ENCODE data around the gene BRSK1.

The BRSK1 gene

DNA sequence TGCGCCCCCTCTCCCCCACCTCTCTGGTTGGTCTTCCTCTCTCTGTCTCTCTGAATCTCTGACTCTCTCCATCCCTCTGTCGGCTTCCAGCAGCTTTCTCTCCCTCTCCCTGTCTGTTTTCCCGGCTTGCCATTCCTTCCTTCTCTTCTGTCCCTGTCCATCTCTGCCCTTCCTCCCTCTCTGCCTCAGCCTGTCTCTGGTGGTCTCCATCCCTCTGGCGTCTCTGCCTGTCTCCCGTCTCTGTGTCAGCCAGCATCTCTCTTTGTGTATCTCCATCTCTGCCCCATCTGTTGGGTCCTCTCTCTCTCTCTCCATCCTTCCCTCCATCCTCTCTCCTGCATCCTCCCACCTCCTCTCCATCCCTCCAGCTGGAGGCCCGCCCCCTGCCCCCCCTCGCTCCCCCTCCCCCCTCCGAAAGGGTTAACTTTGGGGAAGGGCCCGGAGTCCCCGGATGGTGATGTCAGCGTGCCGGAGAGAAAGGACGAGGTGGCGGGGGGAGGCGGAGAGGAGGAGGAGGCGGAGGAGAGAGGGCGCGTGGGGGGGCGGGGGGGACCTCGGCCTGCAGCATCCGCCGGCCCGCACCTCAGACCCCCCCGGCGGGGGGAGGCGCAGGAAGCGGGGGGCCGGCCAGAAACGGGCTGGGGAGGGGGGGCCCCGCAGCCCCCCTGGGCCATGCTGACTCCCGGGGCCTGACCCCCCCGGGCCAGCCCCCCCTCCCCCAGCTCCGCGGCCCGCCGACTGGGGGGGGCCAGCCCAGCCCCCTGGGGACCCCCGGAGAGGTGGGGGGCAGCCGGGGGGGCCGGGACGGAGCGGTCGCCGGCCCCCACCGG is at the start of gene BRSK1:
BRSK1 (plus strand) TSS at position 450 of the 830 bp plus-strand sequence. CDS start 446 bp downstream, outside the sequence.
- peak in 1 of 2 donors; percentile 24 for DNase-seq

DNA sequence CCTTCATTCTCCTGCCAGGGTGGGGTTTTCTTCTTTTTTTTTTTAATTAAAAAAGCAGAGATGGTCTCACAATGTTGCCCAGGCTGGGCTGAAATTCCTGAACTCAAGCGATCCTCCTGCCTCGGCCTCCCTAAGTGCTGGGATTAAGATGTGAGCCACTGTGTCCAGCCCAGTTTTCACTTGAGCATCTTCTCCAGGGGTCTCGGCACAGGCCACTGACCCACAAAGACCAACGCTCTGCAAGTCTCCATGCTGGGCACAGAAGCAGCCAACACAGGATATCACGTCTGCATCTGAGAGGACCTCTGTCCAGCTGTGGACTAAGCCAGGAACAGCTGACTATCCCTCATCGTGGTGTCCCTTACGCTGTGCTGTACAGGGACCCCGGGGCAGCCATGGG is 45.8 kb upstream of the BRSK1 start:
- DNase-seq = no peak

DNA sequence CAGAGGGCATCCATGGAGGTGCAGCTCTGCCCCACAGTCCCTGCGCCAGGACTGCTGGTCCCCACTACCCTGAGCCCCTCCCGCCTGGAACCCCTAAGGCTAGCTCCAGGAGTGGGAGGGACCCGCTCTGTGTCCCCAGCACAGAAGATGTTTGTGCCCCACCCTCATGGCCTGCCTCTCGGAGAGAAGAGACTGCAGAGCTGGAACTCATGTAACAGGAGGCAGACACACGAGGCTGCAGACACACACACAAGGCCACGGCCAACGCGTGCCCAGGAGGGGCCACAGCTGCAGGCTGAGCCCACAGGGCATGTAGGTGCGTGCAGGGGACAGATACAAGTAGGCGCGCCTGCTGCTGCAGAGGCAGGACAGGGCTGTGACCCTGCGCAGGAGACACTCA is 44.8 kb upstream of the BRSK1 start:
- no peak for DNase-seq

DNA sequence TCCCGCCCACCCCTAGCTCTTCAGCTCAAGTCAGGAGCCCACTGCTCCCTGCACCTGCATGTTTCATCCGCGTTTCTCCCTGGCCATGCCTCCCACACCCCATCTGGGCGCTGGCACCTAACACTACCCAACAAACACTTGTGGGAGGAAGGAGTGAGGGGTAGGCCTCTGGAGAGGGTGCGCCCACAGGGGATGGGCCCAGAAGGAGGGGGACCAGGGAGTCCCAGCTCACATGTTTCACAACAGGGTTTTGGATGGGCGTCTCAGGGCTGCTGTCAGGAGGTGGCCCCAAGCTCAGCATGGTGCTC is 43.1 kb upstream of the BRSK1 start:
- DNase-seq = no peak

DNA sequence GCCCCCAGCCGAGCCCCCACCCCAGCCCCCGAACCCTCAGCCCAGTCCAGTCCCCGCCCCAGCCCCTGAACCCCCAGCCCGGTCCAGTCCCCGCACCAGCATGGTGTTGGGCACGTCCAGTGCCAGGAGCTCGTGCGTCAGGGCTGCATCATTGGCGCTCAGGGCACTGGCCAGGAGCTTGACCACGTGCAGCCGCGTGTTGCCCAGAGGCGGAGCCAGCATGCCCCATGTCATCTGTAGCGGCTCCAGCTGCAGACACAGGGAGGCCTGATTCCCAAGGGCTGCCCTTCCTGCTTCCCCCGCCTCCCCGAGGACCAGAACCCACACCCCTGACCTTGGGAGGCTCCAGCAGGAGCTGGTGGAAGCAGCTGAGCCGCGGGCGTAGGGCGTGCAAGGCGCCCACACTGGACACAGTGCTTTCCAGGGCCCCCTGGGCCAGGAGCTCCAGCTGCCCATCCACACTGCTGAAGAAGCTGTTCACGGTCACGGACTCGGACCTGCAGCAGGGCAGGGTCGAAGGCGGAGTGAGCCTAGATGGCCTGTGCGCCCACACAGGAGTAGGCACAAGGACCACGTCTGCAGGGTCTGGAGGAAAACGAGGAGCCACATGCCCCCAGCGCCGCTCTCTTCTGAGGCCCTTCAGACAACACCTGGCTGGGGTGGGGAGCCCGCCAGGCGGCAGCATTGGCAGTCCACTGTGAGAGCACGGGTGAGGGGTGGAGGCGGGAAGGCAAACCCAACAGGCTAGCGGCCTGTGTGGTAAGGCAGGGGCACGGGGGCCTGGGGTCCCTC is 42.5 kb upstream of the BRSK1 start:
- DNase-seq = no peak

- DNase-seq = no peak
Measured at GRCh38 chr19:55241935-55242464, 41.8 kb upstream of the BRSK1 start.

- DNase-seq = no peak
Measured at GRCh38 chr19:55242517-55242916, 41.3 kb upstream of the BRSK1 start.

DNA sequence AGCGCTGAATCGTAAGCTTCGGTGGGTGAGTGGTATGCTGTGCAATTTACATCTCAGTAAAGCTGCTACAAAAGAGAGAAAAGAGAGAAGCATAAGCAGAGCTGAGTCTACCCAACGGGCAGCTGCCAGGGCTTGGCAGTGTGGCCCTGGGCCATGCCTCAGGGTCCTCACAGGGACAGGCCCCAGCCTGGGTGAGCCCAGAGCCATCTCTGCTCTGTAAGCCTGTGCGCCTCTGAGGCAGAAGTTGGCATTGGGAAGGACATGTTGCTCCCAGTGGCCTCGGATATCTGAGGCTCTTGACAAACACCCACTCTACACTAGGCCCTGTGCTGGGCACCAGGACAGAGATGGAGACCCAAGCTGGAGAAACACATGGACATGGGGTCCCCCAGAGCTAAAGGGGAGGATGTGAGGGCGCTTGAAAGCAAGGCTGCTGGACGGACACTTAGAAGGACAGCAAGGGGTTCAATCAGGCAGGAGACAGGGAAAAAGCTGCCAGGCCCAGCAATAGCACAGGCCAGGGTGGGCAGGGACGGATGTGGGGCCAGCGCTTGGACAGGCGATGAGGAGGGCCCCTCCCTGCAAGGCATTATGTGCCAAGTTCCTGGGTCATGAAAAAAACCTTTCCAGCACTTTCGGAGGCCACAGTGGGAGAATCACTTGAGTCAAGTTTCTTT is 39.7 kb upstream of the BRSK1 start:
- no peak for DNase-seq

- no peak for DNase-seq
Measured at GRCh38 chr19:55245236-55245904, 38.4 kb upstream of the BRSK1 start.

DNA sequence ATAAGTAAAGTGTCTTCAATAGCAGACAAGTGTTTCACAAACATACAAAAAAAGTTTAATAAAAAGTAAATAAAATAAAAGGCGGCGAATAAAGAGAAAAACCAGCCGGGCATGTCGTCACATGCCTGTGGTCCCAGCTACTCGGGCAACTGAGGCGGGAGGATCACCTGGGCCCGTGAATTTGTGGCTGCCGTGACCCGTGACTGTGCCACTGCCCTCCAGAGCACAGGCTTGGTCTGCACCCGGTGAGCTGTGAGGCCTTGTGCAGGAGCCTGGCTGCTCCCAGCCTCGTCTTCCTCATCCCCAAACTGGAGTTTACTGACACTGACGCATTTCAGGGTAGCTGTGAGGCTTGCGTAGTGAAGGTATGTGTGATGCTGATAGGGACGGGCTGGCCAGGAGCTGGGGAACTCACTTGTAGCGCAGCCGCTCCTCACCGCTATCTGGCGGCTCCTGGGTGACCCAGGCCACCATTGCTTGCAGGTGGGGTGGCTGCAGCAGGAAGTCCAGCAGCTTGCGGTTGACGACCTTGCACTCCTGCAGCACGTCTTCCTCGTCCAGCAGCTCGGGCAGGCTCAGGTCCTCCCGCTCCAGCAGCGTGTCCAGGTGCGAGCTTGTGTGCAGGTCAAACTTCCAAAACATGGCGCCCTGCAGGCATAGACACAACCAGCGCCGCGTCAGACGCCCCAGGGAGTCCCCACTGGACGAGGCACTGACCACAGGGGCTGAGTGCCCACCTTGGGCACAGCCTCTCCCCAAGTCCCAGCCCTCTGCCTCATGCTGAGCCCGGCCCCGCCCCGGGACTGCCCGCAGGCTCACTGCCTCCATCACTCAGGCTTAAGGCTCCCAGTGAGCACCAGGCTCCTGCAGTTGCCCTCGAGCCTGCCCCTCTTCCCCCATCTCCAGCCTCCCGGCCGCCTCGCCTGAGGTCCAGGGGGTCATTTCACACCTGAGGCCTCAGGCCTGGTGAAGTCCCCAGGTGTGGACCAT is 37.0 kb upstream of the BRSK1 start:
- DNase-seq = no peak

- DNase-seq = no peak
Measured at GRCh38 chr19:55247621-55248099, 36.1 kb upstream of the BRSK1 start.

DNA sequence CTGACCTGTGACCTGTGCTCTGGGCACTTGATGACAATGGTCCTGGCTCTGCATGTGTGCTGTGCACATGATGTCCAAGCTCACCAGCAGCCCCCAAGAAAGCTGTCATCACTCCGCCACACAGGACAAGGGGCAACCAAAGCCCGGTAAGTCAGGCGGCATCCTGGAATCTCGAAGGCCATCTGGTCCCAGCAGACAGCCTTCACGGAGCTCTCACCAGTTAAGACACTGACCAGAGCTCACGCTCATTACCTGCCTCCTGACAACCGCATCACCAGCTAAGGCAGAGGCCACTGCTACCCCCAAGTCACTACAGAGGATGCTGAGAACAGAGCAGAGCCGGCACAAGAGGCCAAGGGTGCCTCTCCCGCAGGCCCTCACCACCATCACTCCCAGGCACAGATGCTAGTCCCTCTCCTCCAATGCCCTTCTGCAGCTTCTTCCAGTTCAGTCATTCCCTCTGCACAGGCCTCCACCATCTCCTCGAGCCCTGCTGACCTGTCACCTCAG is 35.6 kb upstream of the BRSK1 start:
- no peak for DNase-seq

GRCh38 chr19:55248704-55249103 is 35.1 kb upstream of the BRSK1 start:
- no peak for DNase-seq

GRCh38 chr19:55249841-55250240 is 34.0 kb upstream of the BRSK1 start:
- no peak for DNase-seq

DNA sequence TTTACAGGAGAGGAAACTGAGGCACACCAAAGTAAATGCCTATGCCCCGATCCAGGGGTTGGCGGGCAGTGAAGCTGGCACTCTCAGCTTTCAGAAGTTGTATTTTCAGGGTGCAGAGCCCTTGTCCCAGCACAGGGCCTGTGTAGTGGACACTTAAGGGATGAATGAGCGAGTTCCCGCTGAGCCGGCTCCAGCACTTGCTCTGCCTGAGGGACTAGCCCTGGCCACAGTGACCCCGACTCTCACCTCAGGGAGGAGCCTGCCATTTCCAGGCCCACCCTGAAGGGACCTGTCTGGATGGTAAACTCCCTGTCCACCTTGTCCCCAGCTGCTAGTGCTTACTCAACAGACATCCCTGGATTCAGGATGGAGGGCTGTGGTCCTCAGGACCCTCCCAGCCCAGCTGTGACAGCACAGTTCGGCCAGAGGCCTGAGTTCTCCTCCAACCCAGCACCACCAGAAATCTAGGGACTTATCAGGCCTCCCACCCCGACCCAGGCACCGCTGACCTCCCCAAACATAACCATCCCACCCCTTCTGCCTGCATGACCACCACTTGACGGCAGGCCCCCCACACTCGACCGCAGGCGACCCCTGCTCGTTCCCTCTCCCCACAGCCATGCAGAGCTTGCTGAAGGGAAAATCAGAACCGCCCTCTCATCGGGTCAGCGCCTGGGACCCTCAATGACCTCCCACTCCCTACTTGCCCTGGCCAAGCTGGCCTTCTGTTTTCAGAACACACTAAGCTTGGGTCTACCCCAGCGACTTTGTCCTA is 33.3 kb upstream of the BRSK1 start:
- DNase-seq = no peak

DNA sequence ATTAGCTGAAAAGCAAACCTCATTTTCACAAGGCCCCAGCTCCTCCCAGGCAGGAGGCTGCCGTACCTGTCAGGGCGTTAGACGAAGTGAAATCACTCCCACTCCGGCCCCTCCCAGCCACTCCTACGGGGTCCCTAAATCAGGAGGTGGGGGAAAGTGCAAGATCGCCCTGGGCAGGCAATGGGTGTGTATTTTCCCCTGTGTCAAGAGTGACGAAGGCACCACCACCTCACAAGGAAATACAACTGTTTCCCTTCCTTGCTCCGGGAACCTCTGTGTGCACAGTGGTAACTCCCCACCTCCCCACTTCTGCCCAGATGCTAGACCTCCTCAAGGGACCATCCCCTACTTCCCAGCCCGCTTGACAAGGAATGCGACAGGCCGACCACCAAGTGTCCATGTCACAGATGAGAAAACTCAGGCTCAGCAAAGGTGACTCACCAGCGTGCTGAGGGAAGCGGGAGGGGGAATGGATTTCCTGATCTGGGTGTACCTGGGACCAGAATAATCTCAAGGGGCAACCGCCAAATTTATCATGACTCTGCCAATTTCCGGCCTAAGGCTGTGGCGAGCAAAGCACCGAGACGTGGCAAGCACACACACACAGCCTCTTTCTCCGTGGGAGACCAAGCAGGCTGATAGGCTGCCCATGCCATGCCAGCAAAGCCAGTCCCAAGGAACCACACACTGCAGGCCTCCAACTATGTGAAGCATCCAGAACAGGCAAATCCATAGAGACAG is 32.3 kb upstream of the BRSK1 start:
- peak in 1 of 2 donors; percentile 27 for DNase-seq

DNA sequence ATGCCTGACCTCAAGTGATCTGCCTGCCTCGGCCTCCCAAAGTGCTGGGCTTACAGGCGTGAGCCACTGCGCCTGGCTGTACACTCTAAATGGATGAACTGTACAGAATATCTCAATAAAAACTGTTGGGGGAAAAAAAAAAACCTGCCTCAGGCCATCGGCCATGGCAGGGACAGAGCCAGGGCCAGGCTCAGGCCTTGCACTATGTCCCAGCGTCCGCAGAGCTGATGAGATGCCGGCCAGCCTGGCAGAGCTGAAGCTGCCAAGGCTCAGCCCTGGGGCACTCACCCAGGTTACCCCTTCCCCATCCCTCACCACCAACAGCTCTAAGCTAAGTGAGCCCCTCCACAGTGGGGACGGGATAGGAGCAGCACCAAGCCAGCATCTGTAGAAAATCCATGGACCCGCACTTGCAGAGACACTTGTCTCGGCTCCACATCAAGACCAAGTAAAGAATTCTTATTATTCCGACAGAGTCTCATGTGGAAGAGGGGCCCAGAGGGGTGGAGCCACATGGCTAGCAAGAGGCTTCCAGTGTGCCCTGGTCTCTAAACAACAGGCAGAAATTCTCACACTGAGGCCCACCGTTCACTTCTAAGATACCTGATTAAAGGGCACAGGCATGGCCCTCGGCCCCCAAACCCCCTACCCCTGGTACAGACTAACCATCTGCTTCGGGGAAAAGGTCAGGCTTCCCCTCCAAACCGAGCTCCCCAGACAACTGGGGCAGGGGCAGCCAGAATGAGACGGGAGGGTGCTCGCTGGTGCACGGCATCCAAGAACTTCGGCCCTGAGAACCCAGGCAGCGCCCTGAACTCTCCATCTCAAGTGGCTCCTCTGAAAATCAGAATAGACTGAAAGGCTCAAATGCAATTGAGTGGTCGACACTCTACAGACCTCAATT is 30.8 kb upstream of the BRSK1 start:
- no peak for DNase-seq

GRCh38 chr19:55253842-55254624 is 29.8 kb upstream of the BRSK1 start:
- peak; percentile 40 to 46 for DNase-seq
